Measurements from ENCODE around the gene ISM2. TPM values are rescaled to one million over a fixed set of nuclear protein-coding genes. Genes with fewer than 3 reads are reported as not detected.

The ISM2 gene
- polyA plus RNA-seq, 1 donor from 2014 or later = 1.4 TPM

Small RNAs within 50 kb of the gene (small RNA-seq; reads per million reads assigned to genes)
- gene RF00404 = 0 reads per million in 3 experiments
- 0 reads per million in 3 experiments for gene RN7SL587P

Other genes starting within 250 kb of the ISM2 start
- gene NGB, start 227.6 kb downstream of the ISM2 start, polyA plus RNA-seq = 0.87 and 2.5 TPM in 2 replicates
- 9.6 and 11.5 TPM in 2 replicates for gene POMT2, start 177.9 kb downstream of the ISM2 start, polyA plus RNA-seq
- gene GSTZ1, start 177.8 kb downstream of the ISM2 start, polyA plus RNA-seq = 17.4 and 34.1 TPM in 2 replicates
- gene TMED8, start 121.7 kb downstream of the ISM2 start, polyA plus RNA-seq = 15.6 and 16.5 TPM in 2 replicates
- 2.8 and 5.8 TPM in 2 replicates for gene SAMD15, start 121.4 kb downstream of the ISM2 start, polyA plus RNA-seq
- 0.19 and 0.68 TPM in 2 replicates for gene NOXRED1, start 75.3 kb downstream of the ISM2 start, polyA plus RNA-seq
- 31.1 and 39.5 TPM in 2 replicates for gene VIPAS39, start 41.2 kb downstream of the ISM2 start, polyA plus RNA-seq
- 207 and 239 TPM in 2 replicates for gene AHSA1, start 40.7 kb downstream of the ISM2 start, polyA plus RNA-seq
- gene SPTLC2, start 117.8 kb upstream of the ISM2 start, polyA plus RNA-seq = 12.0 and 15.1 TPM in 2 replicates
- 20.4 and 20.8 TPM in 2 replicates for gene ALKBH1, start 209.2 kb upstream of the ISM2 start, polyA plus RNA-seq
- 592 and 697 TPM in 2 replicates for gene SLIRP, start 209.3 kb upstream of the ISM2 start, polyA plus RNA-seq